Measurements from ENCODE around the gene ERI3. TPM values are rescaled to one million over a fixed set of nuclear protein-coding genes. Genes with fewer than 3 reads are reported as not detected.
A peak's percentile ranks its signal among the peaks of the same experiment; 100 is the strongest.

ERI3 gene
- total and polyA plus RNA-seq, 7 donors: 50.4 to 96.8 (median 59.5) TPM

DNA sequence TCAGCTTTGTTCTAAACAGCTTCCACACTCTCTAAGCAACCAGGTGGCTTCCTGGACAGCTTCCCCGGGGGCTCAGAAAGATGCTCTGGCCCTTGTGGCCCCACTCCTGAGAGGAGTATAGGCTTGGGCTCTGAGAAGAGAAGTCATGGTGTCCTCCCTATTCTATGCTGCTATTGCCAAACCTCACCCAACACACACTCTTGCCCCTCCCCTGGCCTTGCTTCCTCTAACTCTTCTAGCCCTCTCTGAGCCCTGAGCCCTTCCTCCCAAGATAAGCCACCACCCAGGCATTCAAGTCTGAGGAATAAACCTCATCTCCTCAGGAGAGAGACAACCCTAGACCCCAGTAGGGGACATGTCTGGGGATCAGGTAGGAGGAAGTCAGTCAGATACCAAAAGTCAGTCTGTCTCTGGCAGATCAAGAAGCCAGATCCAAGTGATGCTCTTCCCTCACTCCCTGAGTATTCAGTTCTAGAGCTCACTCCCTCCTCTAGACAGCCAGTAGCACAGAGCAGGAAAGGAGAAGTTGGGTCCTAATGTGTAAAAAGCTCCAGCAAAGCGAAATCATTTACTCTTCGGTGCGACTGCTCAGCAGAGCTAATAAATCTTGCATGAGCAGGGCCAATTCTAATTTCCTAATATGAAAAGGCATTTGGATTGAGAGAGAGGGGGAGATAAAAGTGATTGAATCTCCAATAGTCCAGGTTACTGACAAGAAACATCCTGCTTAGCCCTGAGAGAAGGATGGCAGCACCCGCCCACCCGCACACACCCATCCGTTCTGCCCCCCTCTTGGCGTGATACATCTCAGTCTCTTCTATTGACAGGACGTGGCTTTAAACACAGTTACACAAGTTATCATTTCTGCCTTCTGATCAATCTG, 91.2 kb downstream of the ERI3 start:
- Histone ChIP-seq H3K4me3 (no peak overlapping the region), H3K9me3 (no peaks in the 10 kb centered on the region), H3K36me3 (ENCODE audit: insufficient read depth in 1 of 2, low read depth in 1 of 2) (no peaks in the 10 kb centered on the region), H3K4me1 (no peaks in the 10 kb centered on the region), H3K27ac (no peak overlapping the region), H3K27me3 (ENCODE audit: insufficient read depth in 3 of 3, low read length in 2 of 3) (no peaks in the 10 kb centered on the region)
- intact Hi-C loops (cut with DNase I): no loop called here
- DNase-seq (no peak), ATAC-seq (peak in 1 of 4 donors; percentile 23)
- WGBS, 3 donors: 90 to 94% (median 91%) methylated on average over 9 of the region's 9 CpGs
- TF ChIP-seq, protein P1, sequence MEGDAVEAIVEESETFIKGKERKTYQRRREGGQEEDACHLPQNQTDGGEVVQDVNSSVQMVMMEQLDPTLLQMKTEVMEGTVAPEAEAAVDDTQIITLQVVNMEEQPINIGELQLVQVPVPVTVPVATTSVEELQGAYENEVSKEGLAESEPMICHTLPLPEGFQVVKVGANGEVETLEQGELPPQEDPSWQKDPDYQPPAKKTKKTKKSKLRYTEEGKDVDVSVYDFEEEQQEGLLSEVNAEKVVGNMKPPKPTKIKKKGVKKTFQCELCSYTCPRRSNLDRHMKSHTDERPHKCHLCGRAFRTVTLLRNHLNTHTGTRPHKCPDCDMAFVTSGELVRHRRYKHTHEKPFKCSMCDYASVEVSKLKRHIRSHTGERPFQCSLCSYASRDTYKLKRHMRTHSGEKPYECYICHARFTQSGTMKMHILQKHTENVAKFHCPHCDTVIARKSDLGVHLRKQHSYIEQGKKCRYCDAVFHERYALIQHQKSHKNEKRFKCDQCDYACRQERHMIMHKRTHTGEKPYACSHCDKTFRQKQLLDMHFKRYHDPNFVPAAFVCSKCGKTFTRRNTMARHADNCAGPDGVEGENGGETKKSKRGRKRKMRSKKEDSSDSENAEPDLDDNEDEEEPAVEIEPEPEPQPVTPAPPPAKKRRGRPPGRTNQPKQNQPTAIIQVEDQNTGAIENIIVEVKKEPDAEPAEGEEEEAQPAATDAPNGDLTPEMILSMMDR (IDR thresholded peaks at IDR 0.05): no peak

DNA sequence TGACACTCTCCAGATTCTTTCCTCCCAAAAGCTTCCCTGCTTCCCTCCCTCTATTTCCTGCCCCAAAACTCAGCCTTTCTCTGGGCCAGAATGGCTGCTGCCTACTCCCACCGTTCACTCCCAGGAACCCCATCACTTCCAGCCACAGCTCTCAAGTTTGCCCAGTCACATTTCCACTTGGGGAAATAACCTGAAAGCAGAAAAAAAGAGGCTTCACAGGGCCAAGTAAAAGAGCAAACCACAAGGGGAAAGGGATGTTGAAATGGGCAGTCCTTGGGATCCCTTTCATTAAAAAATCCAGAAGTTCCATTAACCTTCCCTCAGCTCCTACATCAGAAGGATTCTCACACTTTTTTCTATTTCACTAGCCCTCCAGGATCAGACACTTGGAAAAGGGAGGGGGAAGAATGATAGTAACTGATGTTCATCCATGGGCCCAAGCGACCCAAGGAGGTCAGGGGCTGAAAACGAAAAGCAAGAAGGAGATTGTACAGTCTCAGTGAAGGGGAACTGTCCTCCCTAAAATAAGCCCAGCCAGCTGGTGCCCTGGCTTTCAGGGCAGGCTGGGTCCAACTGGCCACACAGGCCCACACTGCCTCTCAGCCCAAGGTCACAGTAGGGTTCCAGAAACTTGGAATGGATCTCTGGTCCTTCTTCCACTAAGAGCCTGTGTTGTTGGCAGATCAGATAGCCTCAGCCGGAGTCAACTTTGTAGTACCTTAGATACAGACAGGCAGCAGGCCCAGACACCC, 92.1 kb downstream of the ERI3 start:
- H3K27ac ChIP-seq: no peak overlapping the region
- WGBS, 3 donors: 61 to 75% (median 72%) methylated on average over 4 of the region's 4 CpGs
- peak in 1 of 4 donors; percentile 20 for ATAC-seq

DNA sequence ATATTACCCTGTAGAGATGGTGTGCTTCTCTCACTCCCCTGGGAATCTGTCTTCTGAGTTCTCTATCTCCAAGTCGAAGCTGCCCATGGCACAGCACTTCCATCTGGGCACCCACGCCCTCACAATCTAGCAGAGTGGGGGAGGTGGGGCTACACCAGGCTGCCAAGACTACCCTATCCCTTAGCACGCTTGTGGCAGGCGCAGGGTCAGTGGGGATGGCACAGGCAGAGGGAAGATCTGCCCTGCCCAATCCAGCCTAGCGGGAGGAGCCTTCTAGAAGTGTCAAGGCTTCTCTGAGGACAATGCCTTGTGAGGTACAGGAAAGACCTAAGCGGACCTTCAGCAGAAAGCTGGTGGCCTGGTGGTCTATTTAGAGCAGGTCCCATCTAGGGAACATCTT, 92.6 kb downstream of the ERI3 start:
- Histone ChIP-seq H3K4me1 (no peaks in the 10 kb centered on the region), H3K36me3 (ENCODE audit: insufficient read depth in 1 of 2, low read depth in 1 of 2) (no peaks in the 10 kb centered on the region), H3K27me3 (ENCODE audit: insufficient read depth in 3 of 3, low read length in 2 of 3) (no peaks in the 10 kb centered on the region), H3K4me3 (no peak overlapping the region), H3K27ac (no peak overlapping the region), H3K9me3 (no peaks in the 10 kb centered on the region)
- intact Hi-C loops (cut with DNase I): no loop called here
- no peak for ATAC-seq
- DNase-seq: no peak
- TF ChIP-seq, protein P1 (IDR thresholded peaks at IDR 0.05): no peak
- WGBS, 3 donors: 93 to 95% (median 94%) methylated on average over 6 of the region's 6 CpGs

More for the DNA sequence above, 92.1 kb downstream of the ERI3 start:
- H3K9me3 ChIP-seq: no peaks in the 10 kb centered on the region
- intact Hi-C loops (cut with DNase I): no loop called here
- no peaks in the 10 kb centered on the region for H3K36me3 ChIP-seq (ENCODE audit: insufficient read depth in 1 of 2, low read depth in 1 of 2)
- H3K27me3 ChIP-seq (ENCODE audit: insufficient read depth in 3 of 3, low read length in 2 of 3): no peaks in the 10 kb centered on the region
- TF ChIP-seq, protein P1 (IDR thresholded peaks at IDR 0.05): no peak
- H3K4me1 ChIP-seq: no peaks in the 10 kb centered on the region
- no peak for DNase-seq
- no peak overlapping the region for H3K4me3 ChIP-seq

DNA sequence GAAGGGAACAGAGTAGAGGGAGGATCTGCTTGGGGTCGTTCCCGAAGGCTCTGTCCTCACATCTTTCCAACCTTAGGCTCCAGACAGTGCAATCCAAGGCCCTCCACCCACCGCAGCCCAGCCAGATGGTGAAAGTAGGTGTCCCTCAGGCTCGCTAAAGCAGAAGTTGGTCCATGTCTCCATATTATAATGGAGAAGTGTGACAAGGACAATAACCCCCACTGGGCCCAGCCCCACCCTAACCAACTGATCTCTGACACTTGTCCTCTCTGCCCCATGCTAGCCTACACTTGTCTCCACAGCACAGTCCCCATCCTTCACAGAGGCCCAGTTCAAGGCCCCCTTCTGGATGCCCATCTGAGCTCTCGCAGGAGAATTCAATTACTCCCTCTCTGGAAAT, 93.1 kb downstream of the ERI3 start:
- 78 to 86% (median 81%) methylated on average over 5 of the region's 5 CpGs for WGBS, 3 donors
- Histone ChIP-seq H3K36me3 (ENCODE audit: insufficient read depth in 1 of 2, low read depth in 1 of 2) (no peaks in the 10 kb centered on the region), H3K4me1 (no peaks in the 10 kb centered on the region), H3K9me3 (no peaks in the 10 kb centered on the region), H3K4me3 (no peak overlapping the region), H3K27me3 (ENCODE audit: insufficient read depth in 3 of 3, low read length in 2 of 3) (no peaks in the 10 kb centered on the region), H3K27ac (no peak overlapping the region)
- TF ChIP-seq, protein P1 (IDR thresholded peaks at IDR 0.05): no peak
- intact Hi-C loops (cut with DNase I): no loop called here
- no peak for ATAC-seq
- DNase-seq: no peak

All from psoas muscle (tissue), 8 donors.